A549 (cell line): ENCODE results near the gene BSND. TPM values are rescaled to one million over a fixed set of nuclear protein-coding genes. Genes with fewer than 3 reads are reported as not detected.

Experiments
- ATAC-seq, 2 experiments: fragments of 200-7000 bp in 1 of 2; fragments of >200 bp in 1 of 2; cut with Nextera tagmentation in 1 of 2; cut with Tn5 transposase in 1 of 2; 3 replicates each; pipeline versions ENCODE4 v1.8.0 to v1.9.1; 2018 to 2020; ENCODE audit warnings: mild to moderate bottlenecking in 1 of 2, moderate library complexity in 1 of 2
- CTCF ChIA-PET: fragments of 300-600 bp; sonication (Branson Sonifier 250); formaldehyde crosslinking; extraction: SDS; loops from one replicate; lab custom pipeline; 2021; ENCODE audit warnings: antibody characterized with exemption, inconsistent platforms; lab: Yijun Ruan, JAX
- POLR2A ChIA-PET: fragments of 350-600 bp; formaldehyde crosslinking; extraction: SDS; loops from one replicate; lab custom pipeline; 2021; ENCODE audit warnings: antibody characterized with exemption, inconsistent platforms; lab: Yijun Ruan, JAX
- DNase-seq, 2 experiments: peaks; one replicate each; pipeline versions ENCODE4 v3.0.0 to v3.0.0-alpha.2; 2011 to 2016; ENCODE audit warnings: low read depth in 1 of 2, low spot score in 1 of 2
- FAIRE-seq: peaks from 2 replicates; lab custom pipeline; 2011; peaks lifted over from hg19 to GRCh38; lab: Jason Lieb, UNC
- H3K27ac ChIP-seq, 2 experiments: fragments of >200 bp; sonication (Bioruptor Twin); formaldehyde crosslinking; 3 replicates each; pipeline ENCODE4 v1.5.1; 2016 to 2017
- H3K4me1 ChIP-seq: fragments of >200 bp; sonication (Bioruptor Twin); formaldehyde crosslinking; 3 replicates; pipeline ENCODE4 v1.6.1; 2016
- H3K4me2 ChIP-seq: fragments of >200 bp; sonication (Bioruptor Twin); formaldehyde crosslinking; 3 replicates; pipeline ENCODE4 v1.6.1; 2016
- H3K4me3 ChIP-seq: fragments of >200 bp; sonication (Bioruptor Twin); formaldehyde crosslinking; 3 replicates; pipeline ENCODE4 v1.5.1; 2016
- H3K9me3 ChIP-seq: fragments of >200 bp; sonication (Bioruptor Twin); formaldehyde crosslinking; 3 replicates; pipeline ENCODE4 v1.6.1; 2016
- CBX2 ChIP-seq: fragments of 200-600 bp; sonication (generic); IDR thresholded peaks from 2 replicates; pipeline ENCODE4 v1.6.1; 2016; ENCODE audit warnings: low read depth, mild to moderate bottlenecking, borderline replicate concordance
- CBX8 ChIP-seq: fragments of 200-600 bp; sonication (generic); IDR thresholded peaks from 2 replicates; pipeline ENCODE4 v1.6.1; 2016
- CEBPB ChIP-seq, 2 experiments: fragments of >200 bp in 1 of 2; sonication (Bioruptor Twin) in 1 of 2; formaldehyde crosslinking in 1 of 2; IDR thresholded peaks; 2 replicates each; pipeline ENCODE4 v1.6.1; 2012 to 2016
- ESRRA ChIP-seq: fragments of 150-350 bp; IDR thresholded peaks from 2 replicates; pipeline ENCODE4 v1.6.1; 2014; ENCODE audit warnings: mild to moderate bottlenecking, low read length, borderline replicate concordance
- GATA3 ChIP-seq: IDR thresholded peaks from 2 replicates; pipeline ENCODE4 v1.6.1; 2012; ENCODE audit warnings: borderline replicate concordance
- HOXA7 ChIP-seq: fragments of 250-450 bp; sonication (Bioruptor Pico); IDR thresholded peaks from 2 replicates; pipeline ENCODE4 v1.5.0; 2020; ENCODE audit warnings: mild to moderate bottlenecking, moderate library complexity
- KDM1A ChIP-seq: fragments of 200-600 bp; sonication (generic); IDR thresholded peaks from 2 replicates; pipeline ENCODE4 v1.6.1; 2016; ENCODE audit warnings: low read depth, mild to moderate bottlenecking
- MAZ ChIP-seq: fragments of 150-350 bp; IDR thresholded peaks from 2 replicates; pipeline ENCODE4 v1.6.1; 2014; ENCODE audit warnings: antibody characterized with exemption, low read depth, low read length, borderline replicate concordance
- NPAS2 ChIP-seq: fragments of 250-450 bp; sonication (Bioruptor Pico); IDR thresholded peaks from 2 replicates; pipeline ENCODE4 v1.8.0; 2022; ENCODE audit warnings: mild to moderate bottlenecking, moderate library complexity, borderline replicate concordance
- NR3C1 ChIP-seq: fragments of >200 bp; sonication (Bioruptor Twin); formaldehyde crosslinking; IDR thresholded peaks from 3 replicates; pipeline ENCODE4 v1.6.1; 2017
- PHF8 ChIP-seq: fragments of 200-600 bp; sonication (generic); IDR thresholded peaks from 2 replicates; pipeline ENCODE4 v1.6.1; 2016; ENCODE audit warnings: low read depth, mild to moderate bottlenecking, antibody characterized with exemption, moderate library complexity, borderline replicate concordance
- POLR2AphosphoS2 ChIP-seq: conservative IDR thresholded peaks from 2 replicates; pipeline ENCODE4 v1.6.1; 2012; ENCODE audit warnings: low read length, improper control_type of control experiment, inconsistent platforms
- RAD21 ChIP-seq, 2 experiments: fragments of >200 bp in 1 of 2; sonication (Bioruptor Twin) in 1 of 2; formaldehyde crosslinking in 1 of 2; IDR thresholded peaks in 1 of 2; conservative IDR thresholded peaks in 1 of 2; 2 replicates in 1 of 2; 3 replicates in 1 of 2; pipeline ENCODE4 v1.6.1; 2012 to 2018; ENCODE audit warnings: inconsistent platforms in 1 of 2
- RFX5 ChIP-seq: fragments of 450-650 bp; IDR thresholded peaks from 2 replicates; pipeline ENCODE4 v1.7.1; 2014; ENCODE audit warnings: antibody characterized with exemption, mild to moderate bottlenecking, moderate library complexity
- SMC3 ChIP-seq: fragments of >200 bp; sonication (Bioruptor Twin); formaldehyde crosslinking; IDR thresholded peaks from 3 replicates; pipeline ENCODE4 v1.6.1; 2018; ENCODE audit warnings: inconsistent platforms
- SREBF2 ChIP-seq: fragments of 450-650 bp; IDR thresholded peaks from 2 replicates; pipeline ENCODE4 v1.6.1; 2014; ENCODE audit warnings: mild to moderate bottlenecking, moderate library complexity
- TP53 ChIP-seq: fragments of 250-450 bp; sonication (Bioruptor Pico); IDR thresholded peaks from 2 replicates; pipeline ENCODE4 v1.5.0; 2021; ENCODE audit warnings: mild to moderate bottlenecking, moderate library complexity
- ZSCAN20 ChIP-seq: fragments of 250-450 bp; sonication (Bioruptor Pico); IDR thresholded peaks from 2 replicates; pipeline ENCODE4 v1.8.0; 2022; ENCODE audit warnings: mild to moderate bottlenecking, moderate library complexity
- WGBS: methylation state at CpG from one replicate; pipeline ENCODE4 v1.1.6; 2017; ENCODE audit errors: missing lambda C conversion rate; 5-methylcytosine and 5-hydroxymethylcytosine counted together
- polyA plus RNA-seq, 4 experiments: library from polyadenylated mRNA; depleted of rRNA in 3 of 4; stranded (reverse); fragments of >200 nt; fragmentation: RNase III in 1 of 4; extraction: RNeasy Plus Mini Kit Qiagen cat#74134 plus additional on column Dnase treatment in 1 of 4; gene quantifications; 2 replicates in 3 of 4; 3 replicates in 1 of 4; pipeline ENCODE4 v1.2.3, GENCODE V29; 2011 to 2017
- TF ChIP-seq, protein P1 (sequence below): fragments of >200 bp; sonication (Bioruptor Twin); formaldehyde crosslinking; IDR thresholded peaks from 3 replicates; pipeline ENCODE4 v1.6.1; 2016
- TF ChIP-seq, protein P2 (sequence below): fragments of >200 bp; sonication (Bioruptor Twin); formaldehyde crosslinking; IDR thresholded peaks from 3 replicates; pipeline ENCODE4 v1.5.1; 2016
- TF ChIP-seq, protein P3 (sequence below): IDR thresholded peaks from 2 replicates; pipeline ENCODE4 v1.6.1; 2012; ENCODE audit warnings: low read depth, borderline replicate concordance
- TF ChIP-seq, protein P4 (sequence below): fragments of 450-650 bp; IDR thresholded peaks from 2 replicates; pipeline ENCODE4 v1.6.1; 2014; ENCODE audit warnings: antibody characterized with exemption

Gene BSND
- polyA plus RNA-seq, 2 of the 4 experiments (the other 2 are of a cell fraction): not detected

DNA sequence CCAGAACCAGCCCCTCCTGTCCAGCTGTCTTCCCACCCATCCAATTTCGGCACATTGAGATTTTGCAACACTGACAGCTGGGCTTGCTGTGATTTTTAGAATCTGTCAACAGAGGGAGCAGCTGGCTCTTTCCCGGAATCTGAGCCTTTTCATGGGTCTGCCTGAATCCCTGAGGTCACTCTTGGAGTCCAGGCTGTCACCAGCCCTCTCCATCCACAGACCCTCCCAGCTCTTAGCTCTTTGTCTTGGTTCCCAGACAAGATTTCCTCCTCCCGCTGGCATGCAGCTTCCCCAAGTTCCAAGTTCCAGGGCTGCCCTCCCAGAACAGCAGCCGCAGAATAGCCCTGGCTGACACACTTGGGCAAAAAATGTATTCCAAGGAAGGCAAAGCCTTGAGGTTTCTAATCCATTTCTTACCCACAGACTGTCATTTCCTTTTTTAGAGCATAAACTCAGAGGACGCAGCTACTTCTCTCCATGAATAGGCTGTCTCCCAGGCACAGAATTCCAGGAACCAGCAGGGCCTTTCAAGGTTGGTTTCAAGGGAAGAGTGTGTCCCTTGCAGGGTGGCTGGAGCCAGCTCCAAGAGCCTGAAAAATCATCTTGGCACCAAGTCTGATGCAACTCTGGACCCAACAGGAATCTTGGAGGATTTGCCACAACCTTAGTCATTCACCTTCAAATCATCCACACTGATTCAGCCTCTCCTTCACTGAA lies 25.4 kb upstream of the BSND start:
- ATAC-seq (peak; percentile 83 to 89; a peak in 5 of 6 replicates), FAIRE-seq (no peak), DNase-seq (peak; percentile 24 to 44)
- WGBS: 37% methylated on average over 5 of the region's 5 CpGs
- no peak overlapping the region for H3K27ac ChIP-seq
- CTCF ChIA-PET: interaction anchor here (1.1 to 3.1 kb wide), 8 partner anchors 11 to 42 kb away, joined by 3 to 15 read pairs (median 4); no protein-coding TSS in a partner anchor
- POLR2A ChIA-PET: no interaction called here
- H3K9me3 ChIP-seq: no peaks in the 10 kb centered on the region
- peaks cover 22% of the 10 kb centered on the region for H3K4me1 ChIP-seq
- TF ChIP-seq ZSCAN20 (no peak), CEBPB (IDR thresholded peaks at IDR 0.05) (peak in 1 of 2 experiments; percentile 71; a peak in 2 of 4 replicates), RAD21 (conservative IDR thresholded peaks at IDR 0.05 in 1 of 2, IDR thresholded peaks at IDR 0.05 in 1 of 2) (peak; percentile 19 to 27; a peak in 1 of 5 replicates)
- TF ChIP-seq, protein P1, sequence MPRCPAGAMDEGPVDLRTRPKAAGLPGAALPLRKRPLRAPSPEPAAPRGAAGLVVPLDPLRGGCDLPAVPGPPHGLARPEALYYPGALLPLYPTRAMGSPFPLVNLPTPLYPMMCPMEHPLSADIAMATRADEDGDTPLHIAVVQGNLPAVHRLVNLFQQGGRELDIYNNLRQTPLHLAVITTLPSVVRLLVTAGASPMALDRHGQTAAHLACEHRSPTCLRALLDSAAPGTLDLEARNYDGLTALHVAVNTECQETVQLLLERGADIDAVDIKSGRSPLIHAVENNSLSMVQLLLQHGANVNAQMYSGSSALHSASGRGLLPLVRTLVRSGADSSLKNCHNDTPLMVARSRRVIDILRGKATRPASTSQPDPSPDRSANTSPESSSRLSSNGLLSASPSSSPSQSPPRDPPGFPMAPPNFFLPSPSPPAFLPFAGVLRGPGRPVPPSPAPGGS: no peak
- TF ChIP-seq, protein P2, sequence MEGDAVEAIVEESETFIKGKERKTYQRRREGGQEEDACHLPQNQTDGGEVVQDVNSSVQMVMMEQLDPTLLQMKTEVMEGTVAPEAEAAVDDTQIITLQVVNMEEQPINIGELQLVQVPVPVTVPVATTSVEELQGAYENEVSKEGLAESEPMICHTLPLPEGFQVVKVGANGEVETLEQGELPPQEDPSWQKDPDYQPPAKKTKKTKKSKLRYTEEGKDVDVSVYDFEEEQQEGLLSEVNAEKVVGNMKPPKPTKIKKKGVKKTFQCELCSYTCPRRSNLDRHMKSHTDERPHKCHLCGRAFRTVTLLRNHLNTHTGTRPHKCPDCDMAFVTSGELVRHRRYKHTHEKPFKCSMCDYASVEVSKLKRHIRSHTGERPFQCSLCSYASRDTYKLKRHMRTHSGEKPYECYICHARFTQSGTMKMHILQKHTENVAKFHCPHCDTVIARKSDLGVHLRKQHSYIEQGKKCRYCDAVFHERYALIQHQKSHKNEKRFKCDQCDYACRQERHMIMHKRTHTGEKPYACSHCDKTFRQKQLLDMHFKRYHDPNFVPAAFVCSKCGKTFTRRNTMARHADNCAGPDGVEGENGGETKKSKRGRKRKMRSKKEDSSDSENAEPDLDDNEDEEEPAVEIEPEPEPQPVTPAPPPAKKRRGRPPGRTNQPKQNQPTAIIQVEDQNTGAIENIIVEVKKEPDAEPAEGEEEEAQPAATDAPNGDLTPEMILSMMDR: peak; percentile 37
- H3K4me3 ChIP-seq: no peak overlapping the region
- H3K4me2 ChIP-seq: peak overlapping the region; percentile 30; the same call in 1 of the 3 replicates

DNA sequence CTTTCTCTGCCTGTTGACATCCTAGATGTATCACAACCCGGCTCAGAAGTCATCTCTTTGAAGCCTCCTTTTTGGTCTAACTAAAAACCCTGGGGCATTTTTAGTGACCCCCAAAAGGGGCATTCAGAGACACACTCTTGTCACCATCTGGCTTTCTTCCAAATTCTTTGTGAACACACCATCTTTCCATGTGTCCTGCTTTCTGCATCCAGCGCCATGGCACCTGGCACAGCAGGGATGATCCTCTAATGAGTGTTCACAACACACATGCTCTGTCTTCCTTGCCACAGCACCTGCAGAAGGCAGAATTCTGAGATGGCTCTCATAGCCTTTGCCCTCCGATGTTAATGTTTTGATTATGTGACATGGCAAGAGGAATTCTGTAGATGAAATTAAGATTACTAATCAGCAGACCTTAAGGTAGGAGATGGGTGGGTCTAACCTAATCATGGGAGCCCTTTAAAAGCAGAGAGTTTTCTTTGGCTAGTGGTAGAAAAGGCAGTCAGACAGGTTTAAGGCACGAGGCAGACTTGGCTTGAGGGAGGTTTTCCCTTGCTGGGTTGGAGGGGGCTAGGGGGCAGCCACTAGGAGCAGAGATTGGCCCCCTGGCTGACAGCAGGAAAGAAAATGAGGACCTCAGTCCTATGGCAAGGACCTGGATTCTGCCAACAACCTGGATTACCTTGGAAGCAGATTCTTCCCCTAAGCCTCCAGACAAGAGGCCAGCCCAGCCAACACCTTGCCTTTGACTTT lies 23.2 kb upstream of the BSND start:
- DNase-seq: no peak
- H3K4me2 ChIP-seq: no peak overlapping the region
- H3K27ac ChIP-seq: no peak overlapping the region
- POLR2A ChIA-PET: no interaction called here
- no peak overlapping the region for H3K4me3 ChIP-seq
- no peak for FAIRE-seq
- ATAC-seq: no peak
- peaks cover 24% of the 10 kb centered on the region for H3K4me1 ChIP-seq
- no peak for TF ChIP-seq KDM1A
- no peak for TF ChIP-seq PHF8
- TF ChIP-seq NR3C1: no peak
- no peak for TF ChIP-seq SREBF2
- no peak for TF ChIP-seq CEBPB (IDR thresholded peaks at IDR 0.05)
- no peak for TF ChIP-seq ESRRA
- CTCF ChIA-PET: interaction anchor here (0.9 to 3.8 kb wide), 3 partner anchors 19 to 46 kb away, joined by 3 to 19 read pairs (median 4); no protein-coding TSS in a partner anchor
- 51% methylated on average over 4 of the region's 4 CpGs for WGBS
- H3K9me3 ChIP-seq: no peaks in the 10 kb centered on the region

DNA sequence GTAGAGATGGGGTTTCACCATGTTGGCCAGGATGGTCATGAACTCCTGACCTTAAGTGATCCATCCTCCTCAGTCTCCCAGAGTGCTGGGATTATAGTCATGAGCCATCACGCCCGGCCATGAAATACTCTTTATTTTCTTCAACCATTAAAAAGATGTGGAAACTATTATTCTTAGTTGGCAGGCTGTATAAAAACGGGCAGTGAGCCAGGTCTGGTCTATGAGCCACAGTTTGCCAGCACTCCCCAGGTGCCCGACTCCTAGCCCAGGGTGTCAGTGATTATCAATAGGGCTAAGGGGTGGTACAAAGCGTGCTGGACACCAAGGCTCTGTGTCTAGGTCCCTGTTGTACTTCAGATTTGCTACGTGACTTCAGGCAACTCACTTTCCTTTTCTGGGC lies 22.0 kb upstream of the BSND start:
- no peak for DNase-seq
- WGBS: 80% methylated on average over 6 of the region's 6 CpGs
- Histone ChIP-seq H3K27ac (no peak overlapping the region), H3K4me1 (peaks cover 12% of the 10 kb centered on the region)
- TF ChIP-seq, protein P3, sequence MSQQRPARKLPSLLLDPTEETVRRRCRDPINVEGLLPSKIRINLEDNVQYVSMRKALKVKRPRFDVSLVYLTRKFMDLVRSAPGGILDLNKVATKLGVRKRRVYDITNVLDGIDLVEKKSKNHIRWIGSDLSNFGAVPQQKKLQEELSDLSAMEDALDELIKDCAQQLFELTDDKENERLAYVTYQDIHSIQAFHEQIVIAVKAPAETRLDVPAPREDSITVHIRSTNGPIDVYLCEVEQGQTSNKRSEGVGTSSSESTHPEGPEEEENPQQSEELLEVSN: no peak
- TF ChIP-seq GATA3 (no peak), SMC3 (no peak), POLR2AphosphoS2 (no peak), CBX2 (no peak), CBX8 (no peak), TP53 (CRISPR knock-in tag) (no peak), NR3C1 (no peak), ESRRA (no peak), MAZ (no peak), NPAS2 (CRISPR knock-in tag) (no peak), RFX5 (no peak), HOXA7 (CRISPR knock-in tag) (no peak)
- TF ChIP-seq, protein P4, sequence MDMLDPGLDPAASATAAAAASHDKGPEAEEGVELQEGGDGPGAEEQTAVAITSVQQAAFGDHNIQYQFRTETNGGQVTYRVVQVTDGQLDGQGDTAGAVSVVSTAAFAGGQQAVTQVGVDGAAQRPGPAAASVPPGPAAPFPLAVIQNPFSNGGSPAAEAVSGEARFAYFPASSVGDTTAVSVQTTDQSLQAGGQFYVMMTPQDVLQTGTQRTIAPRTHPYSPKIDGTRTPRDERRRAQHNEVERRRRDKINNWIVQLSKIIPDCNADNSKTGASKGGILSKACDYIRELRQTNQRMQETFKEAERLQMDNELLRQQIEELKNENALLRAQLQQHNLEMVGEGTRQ: no peak
- TF ChIP-seq, all 56 proteins: peak for 0
- H3K9me3 ChIP-seq: no peaks in the 10 kb centered on the region
- H3K4me2 ChIP-seq: no peak overlapping the region
- ChIA-PET POLR2A (no interaction called here), CTCF (interaction anchor here (1.8 to 3.8 kb wide), 3 partner anchors 18 to 26 kb away, joined by 4 to 19 read pairs (median 10); no protein-coding TSS in a partner anchor)
- ATAC-seq (no peak), FAIRE-seq (no peak)
- H3K4me3 ChIP-seq: no peak overlapping the region
